CD14-positive monocyte (primary cell): ENCODE measurements around the gene KLHL12. TPM values are rescaled to one million over a fixed set of nuclear protein-coding genes. Genes with fewer than 3 reads are reported as not detected.

ENCODE experiments used
- DNase-seq, 3 donors: peaks; one replicate each; pipeline ENCODE4 v3.0.0-alpha.2; 2011 to 2022
- H2AFZ ChIP-seq: 2 replicates; pipeline ENCODE4 v1.6.0; 2012; ENCODE audit warnings: mild to moderate bottlenecking, low read depth, low read length, inconsistent platforms; ENCODE audit not compliant: insufficient read depth, poor library complexity, severe bottlenecking
- H3K27ac ChIP-seq, 2 donors: 1 replicate in 1 of 2; 2 replicates in 1 of 2; pipeline ENCODE4 v1.5.1; 2012 to 2013; ENCODE audit warnings: low read length in 2 of 2, control low read depth in 1 of 2, inconsistent platforms in 1 of 2, low read depth in 1 of 2, mild to moderate bottlenecking in 1 of 2
- H3K27me3 ChIP-seq, 2 donors: one replicate each; pipeline versions ENCODE4 v1.6.0 to v1.6.1; 2011 to 2013; ENCODE audit warnings: low read length in 2 of 2; ENCODE audit not compliant: control insufficient read depth in 2 of 2, insufficient read depth in 2 of 2
- H3K36me3 ChIP-seq, 2 donors: replicated peaks in 1 of 2; 1 replicate in 1 of 2; 2 replicates in 1 of 2; pipeline versions ENCODE4 v1.5.1 to v1.6.1; 2012 to 2013; ENCODE audit warnings: low read length in 2 of 2, control low read depth in 1 of 2, inconsistent platforms in 1 of 2, mild to moderate bottlenecking in 1 of 2; ENCODE audit not compliant: insufficient read depth in 2 of 2, control insufficient read depth in 1 of 2
- H3K4me1 ChIP-seq, 2 donors: 1 replicate in 1 of 2; 2 replicates in 1 of 2; pipeline versions ENCODE4 v1.5.1 to v1.6.1; 2012 to 2013; ENCODE audit warnings: low read length in 2 of 2, control low read depth in 1 of 2, inconsistent platforms in 1 of 2, mild to moderate bottlenecking in 1 of 2, moderate library complexity in 1 of 2; ENCODE audit not compliant: insufficient read depth in 2 of 2, control insufficient read depth in 1 of 2
- H3K4me2 ChIP-seq: replicated peaks from 2 replicates; pipeline ENCODE3; 2012; ENCODE audit warnings: low read length, moderate library complexity, mild to moderate bottlenecking; ENCODE audit not compliant: poor library complexity, severe bottlenecking; ENCODE audit errors: extremely low read depth
- H3K4me3 ChIP-seq, 3 experiments: fragments of 200-600 bp in 1 of 3; sonication (generic) in 1 of 3; replicated peaks in 1 of 3; 1 replicate in 2 of 3; 2 replicates in 1 of 3; pipeline ENCODE4 v1.5.1; 2011 to 2013; ENCODE audit warnings: low read length in 3 of 3, mild to moderate bottlenecking in 3 of 3, control low read depth in 2 of 3, low read depth in 2 of 3, inconsistent platforms in 1 of 3, moderate library complexity in 1 of 3
- H3K79me2 ChIP-seq: 2 replicates; pipeline ENCODE4 v1.6.0; 2012; ENCODE audit warnings: mild to moderate bottlenecking, control low read depth, inconsistent platforms, low read length, moderate library complexity; ENCODE audit not compliant: insufficient read depth
- H3K9ac ChIP-seq: 2 replicates; pipeline ENCODE4 v1.6.0; 2017; ENCODE audit warnings: low read length, mild to moderate bottlenecking; ENCODE audit not compliant: insufficient read depth, poor library complexity, severe bottlenecking
- H3K9me3 ChIP-seq, 2 donors: replicated peaks in 1 of 2; 1 replicate in 1 of 2; 2 replicates in 1 of 2; pipeline versions ENCODE4 v1.5.1 to v1.6.1; 2012 to 2013; ENCODE audit warnings: low read length in 2 of 2, control low read depth in 1 of 2; ENCODE audit not compliant: control insufficient read depth in 1 of 2, insufficient read depth in 1 of 2
- H4K20me1 ChIP-seq: 2 replicates; pipeline ENCODE4 v1.6.0; 2012; ENCODE audit warnings: mild to moderate bottlenecking, low read length, control low read depth, moderate library complexity; ENCODE audit not compliant: insufficient read depth
- H3K27ac Mint-ChIP-seq, 7 donors: one replicate each; pipeline ENCODE4 v1.8.0; 2020; ENCODE audit warnings: mild to moderate bottlenecking in 7 of 7, mixed read lengths in 7 of 7, moderate library complexity in 6 of 7, inconsistent platforms in 2 of 7
- H3K27me3 Mint-ChIP-seq, 3 donors: one replicate each; pipeline ENCODE4 v1.8.0; 2021 to 2022; ENCODE audit warnings: low read depth in 3 of 3, mild to moderate bottlenecking in 3 of 3, mixed read lengths in 3 of 3, moderate library complexity in 3 of 3, inconsistent platforms in 1 of 3
- H3K36me3 Mint-ChIP-seq, 2 donors: one replicate each; pipeline ENCODE4 v1.8.0; 2020; ENCODE audit warnings: mixed read lengths in 2 of 2, inconsistent platforms in 1 of 2, mild to moderate bottlenecking in 1 of 2
- H3K4me1 Mint-ChIP-seq: one replicate; pipeline ENCODE4 v1.8.0; 2020; ENCODE audit warnings: mild to moderate bottlenecking, mixed read lengths
- H3K4me3 Mint-ChIP-seq, 2 donors: one replicate each; pipeline ENCODE4 v1.8.0; 2020; ENCODE audit warnings: mild to moderate bottlenecking in 2 of 2, mixed read lengths in 2 of 2, moderate library complexity in 1 of 2
- H3K9me3 Mint-ChIP-seq, 7 donors: one replicate each; pipeline ENCODE4 v1.8.0; 2020 to 2022; ENCODE audit warnings: mixed read lengths in 7 of 7, mild to moderate bottlenecking in 6 of 7, moderate library complexity in 6 of 7, inconsistent platforms in 2 of 7
- WGBS: methylation state at CpG from one replicate; pipeline ENCODE4 v1.1.5; 2013; ENCODE audit warnings: missing lambda C conversion rate; ENCODE audit not compliant: insufficient coverage; 5-methylcytosine and 5-hydroxymethylcytosine counted together
- intact Hi-C, 2 donors: fragments of 100-400 bp; cut with micrococcal nuclease; formaldehyde crosslinking; loops; one replicate each; pipeline versions ENCODE4 v1.15.0 to v1.15.1; 2023
- polyA plus RNA-seq, 3 donors: library from polyadenylated mRNA; depleted of rRNA in 1 of 3; unstranded in 2 of 3; stranded (reverse) in 1 of 3; fragments of 300-500 nt in 2 of 3; fragments of >200 nt in 1 of 3; fragmentation: Illumina TruSeq in 2 of 3; gene quantifications; 1 replicate in 2 of 3; 2 replicates in 1 of 3; pipeline ENCODE4 v1.2.3, GENCODE V29; 2012 to 2021
- TF ChIP-seq, protein P1 (sequence below): fragments of 200-600 bp; IDR thresholded peaks from one replicate; pipeline ENCODE4 v1.8.0; 2022; ENCODE audit warnings: antibody characterized with exemption, mild to moderate bottlenecking

Gene KLHL12
- polyA plus RNA-seq, 3 donors: 20.7 to 36.7 (median 21.9) TPM

GRCh38 chr1:202958544-202959275, 31.7 kb upstream of the KLHL12 start:
- no peaks in the 10 kb centered on the region for H3K9me3 ChIP-seq
- WGBS: 0% methylated on average over 3 of the region's 10 CpGs
- H3K4me1 Mint-ChIP-seq: peaks cover 44% of the 10 kb centered on the region
- no peak for DNase-seq
- peaks cover 0 to 2% (median 0%) of the 10 kb centered on the region in 3 donors for H3K27me3 Mint-ChIP-seq
- H3K4me1 ChIP-seq: peaks cover 38 to 46% of the 10 kb centered on the region in 2 donors
- peaks cover 22 to 35% of the 10 kb centered on the region in 2 donors for H3K36me3 ChIP-seq
- TF ChIP-seq, protein P1, sequence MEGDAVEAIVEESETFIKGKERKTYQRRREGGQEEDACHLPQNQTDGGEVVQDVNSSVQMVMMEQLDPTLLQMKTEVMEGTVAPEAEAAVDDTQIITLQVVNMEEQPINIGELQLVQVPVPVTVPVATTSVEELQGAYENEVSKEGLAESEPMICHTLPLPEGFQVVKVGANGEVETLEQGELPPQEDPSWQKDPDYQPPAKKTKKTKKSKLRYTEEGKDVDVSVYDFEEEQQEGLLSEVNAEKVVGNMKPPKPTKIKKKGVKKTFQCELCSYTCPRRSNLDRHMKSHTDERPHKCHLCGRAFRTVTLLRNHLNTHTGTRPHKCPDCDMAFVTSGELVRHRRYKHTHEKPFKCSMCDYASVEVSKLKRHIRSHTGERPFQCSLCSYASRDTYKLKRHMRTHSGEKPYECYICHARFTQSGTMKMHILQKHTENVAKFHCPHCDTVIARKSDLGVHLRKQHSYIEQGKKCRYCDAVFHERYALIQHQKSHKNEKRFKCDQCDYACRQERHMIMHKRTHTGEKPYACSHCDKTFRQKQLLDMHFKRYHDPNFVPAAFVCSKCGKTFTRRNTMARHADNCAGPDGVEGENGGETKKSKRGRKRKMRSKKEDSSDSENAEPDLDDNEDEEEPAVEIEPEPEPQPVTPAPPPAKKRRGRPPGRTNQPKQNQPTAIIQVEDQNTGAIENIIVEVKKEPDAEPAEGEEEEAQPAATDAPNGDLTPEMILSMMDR: no peak
- peak overlapping the region; percentile 77 to 87 for H3K4me3 Mint-ChIP-seq
- H3K79me2 ChIP-seq: peaks cover 44% of the 10 kb centered on the region
- peak overlapping the region; percentile 35 to 93 (median 59) for H3K4me3 ChIP-seq
- no peaks in the 10 kb centered on the region for H4K20me1 ChIP-seq
- H3K9ac ChIP-seq: no peak overlapping the region
- no peaks in the 10 kb centered on the region for H3K27me3 ChIP-seq
- no peaks in the 10 kb centered on the region for H3K9me3 Mint-ChIP-seq
- H3K4me2 ChIP-seq: peak overlapping the region; percentile 91
- peak overlapping the region; percentile 17 to 98 for H3K27ac ChIP-seq
- peaks cover 38 to 49% of the 10 kb centered on the region in 2 donors for H3K36me3 Mint-ChIP-seq
- H2AFZ ChIP-seq: peak overlapping the region; percentile 54
- peak overlapping the region; percentile 82 to 94 (median 89) for H3K27ac Mint-ChIP-seq
- intact Hi-C loops: loop anchor here in 1 of 2 donors (10.0 kb wide), 1 partner anchor 46 kb away; the partner anchor contains the start of gene TMEM183A

DNA sequence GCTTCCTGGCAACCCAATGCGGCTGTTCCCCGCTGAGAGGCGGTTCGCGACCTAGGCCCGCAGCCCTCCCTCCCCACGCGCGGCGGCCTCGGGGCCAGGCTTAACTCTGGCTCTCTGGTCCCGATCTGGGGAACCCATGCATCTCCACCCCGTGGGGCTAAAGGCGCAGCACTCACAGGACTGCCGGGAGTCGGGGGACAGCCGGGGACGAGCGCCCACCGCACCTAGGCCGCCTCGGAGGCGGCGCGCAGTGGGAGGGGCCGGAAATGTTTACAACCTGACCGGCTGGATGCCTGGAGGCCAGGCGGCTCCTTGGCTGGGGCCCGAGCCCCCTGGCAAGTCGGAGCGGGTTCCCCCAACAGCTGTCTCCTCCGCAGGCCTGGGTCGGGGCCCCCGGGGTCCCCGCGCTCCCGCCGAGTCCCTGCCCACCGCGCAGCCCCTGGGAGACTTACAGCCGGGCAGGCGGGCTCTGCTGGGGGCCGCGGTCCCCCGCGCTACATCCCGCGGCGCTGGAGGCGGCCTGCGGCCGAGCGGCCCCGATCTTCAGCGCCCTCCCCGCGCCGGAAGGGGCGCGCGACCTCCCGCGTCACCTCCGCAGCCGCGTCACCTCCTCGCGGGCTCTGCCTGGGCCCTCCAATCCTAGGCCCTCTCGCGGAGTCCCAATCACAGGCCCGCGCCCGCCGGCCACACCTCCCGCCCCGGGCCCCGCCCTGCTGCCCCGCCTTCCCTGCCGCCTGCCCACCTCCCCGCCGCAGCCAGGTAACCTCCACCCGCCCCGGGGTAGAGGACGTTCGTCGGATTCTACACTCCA, 30.9 kb upstream of the KLHL12 start, which contains the start of gene ADIPOR1:
Gene ADIPOR1 (minus strand): TSS at position 580 of the 811 bp plus-strand sequence. CDS start 7,242 bp downstream, outside the sequence.
- peak within 1 kb of the TSS; percentile 98 for H3K9ac ChIP-seq
- Mint-ChIP-seq H3K36me3 (peaks cover 31 to 41% of the 10 kb centered on the region in 2 donors), H3K4me1 (peaks cover 51% of the 10 kb centered on the region), H3K27ac (peak within 1 kb of the TSS; percentile 88 to 95 (median 91)), H3K27me3 (peaks cover 0 to 2% (median 0%) of the 10 kb centered on the region in 3 donors), H3K4me3 (peak within 1 kb of the TSS; percentile 87 to 92), H3K9me3 (no peaks in the 10 kb centered on the region)
- TF ChIP-seq, protein P1: peak; percentile 20
- peaks cover 15 to 27% of the 10 kb centered on the region in 2 donors for H3K36me3 ChIP-seq
- H2AFZ ChIP-seq: peak within 1 kb of the TSS; percentile 54
- peaks cover 44 to 54% of the 10 kb centered on the region in 2 donors for H3K4me1 ChIP-seq
- H4K20me1 ChIP-seq: no peaks in the 10 kb centered on the region
- H3K4me2 ChIP-seq: peak within 1 kb of the TSS; percentile 91
- H3K9me3 ChIP-seq: no peaks in the 10 kb centered on the region
- whole genome bisulfite sequencing: under 1% methylated on average over 78 of the region's 86 CpGs
- peaks cover 47% of the 10 kb centered on the region for H3K79me2 ChIP-seq
- H3K27me3 ChIP-seq: no peaks in the 10 kb centered on the region
- peak within 1 kb of the TSS; percentile 59 to 93 (median 91) for H3K4me3 ChIP-seq
- peak; percentile 83 to 88 (median 87) for DNase-seq
- H3K27ac ChIP-seq: peak within 1 kb of the TSS; percentile 75 to 98
- intact Hi-C loops: loop anchor here in 1 of 2 donors (1.0 to 10.0 kb wide), 2 partner anchors 31 to 47 kb away; partner anchors contain the start of genes KLHL12 and TMEM183A
